ENCODE data around the gene WDR93.

WDR93 gene

GRCh38 chr15:89673165-89673512, 17.5 kb upstream of the WDR93 start:
- H3K9me3 ChIP-seq = no peaks in the 10 kb centered on the region
- H3K36me3 ChIP-seq = no peaks in the 10 kb centered on the region
- no peak overlapping the region for H3K27ac ChIP-seq
- no peaks in the 10 kb centered on the region for H3K27me3 ChIP-seq
- no peak for TF ChIP-seq CTCF (IDR thresholded peaks at IDR 0.05)
- no peak overlapping the region for H3K4me3 ChIP-seq (ENCODE audit: low read depth in 1 of 2, low read length in 1 of 2)
- H3K4me1 ChIP-seq (ENCODE audit: control insufficient read depth in 1 of 2, insufficient read depth in 1 of 2, low read depth in 1 of 2, low read length in 1 of 2) = no peaks in the 10 kb centered on the region

- Histone ChIP-seq H3K4me3 (ENCODE audit: low read depth in 1 of 2, low read length in 1 of 2) (no peak overlapping the region), H3K27me3 (no peaks in the 10 kb centered on the region), H3K36me3 (no peaks in the 10 kb centered on the region), H3K27ac (no peak overlapping the region), H3K4me1 (ENCODE audit: control insufficient read depth in 1 of 2, insufficient read depth in 1 of 2, low read depth in 1 of 2, low read length in 1 of 2) (no peaks in the 10 kb centered on the region), H3K9me3 (no peaks in the 10 kb centered on the region)
- no peak for TF ChIP-seq CTCF (IDR thresholded peaks at IDR 0.05)
Observed at GRCh38 chr15:89674526-89674925, 16.1 kb upstream of the WDR93 start.

- no peaks in the 10 kb centered on the region for H3K4me1 ChIP-seq (ENCODE audit: control insufficient read depth in 1 of 2, insufficient read depth in 1 of 2, low read depth in 1 of 2, low read length in 1 of 2)
- no peak overlapping the region for H3K27ac ChIP-seq
- no peaks in the 10 kb centered on the region for H3K27me3 ChIP-seq
- no peaks in the 10 kb centered on the region for H3K36me3 ChIP-seq
- no peak for TF ChIP-seq CTCF (IDR thresholded peaks at IDR 0.05)
- H3K9me3 ChIP-seq = no peaks in the 10 kb centered on the region
- no peak overlapping the region for H3K4me3 ChIP-seq (ENCODE audit: low read depth in 1 of 2, low read length in 1 of 2)
Observed at GRCh38 chr15:89675606-89676005, 15.0 kb upstream of the WDR93 start.

- Histone ChIP-seq H3K27ac (no peak overlapping the region), H3K9me3 (no peaks in the 10 kb centered on the region)
- TF ChIP-seq CTCF (IDR thresholded peaks at IDR 0.05) = no peak
Observed at GRCh38 chr15:89677381-89677780, 13.2 kb upstream of the WDR93 start.

GRCh38 chr15:89679212-89679611, 11.4 kb upstream of the WDR93 start, which contains the start of gene PLIN1:
Gene PLIN1, minus strand, starts transcription at chr15:89679367. Its CDS starts 1,878 bp downstream, at chr15:89677489.
- Histone ChIP-seq H3K27ac (no peak within 1 kb of the TSS), H3K36me3 (no peaks in the 10 kb centered on the region), H3K27me3 (no peaks in the 10 kb centered on the region), H3K4me3 (ENCODE audit: low read depth in 1 of 2, low read length in 1 of 2) (no peak within 1 kb of the TSS), H3K4me1 (ENCODE audit: control insufficient read depth in 1 of 2, insufficient read depth in 1 of 2, low read depth in 1 of 2, low read length in 1 of 2) (no peaks in the 10 kb centered on the region), H3K9me3 (no peaks in the 10 kb centered on the region)
- no peak for TF ChIP-seq CTCF (IDR thresholded peaks at IDR 0.05)

More at GRCh38 chr15:89677381-89677780, 13.2 kb upstream of the WDR93 start:
- Histone ChIP-seq H3K4me3 (ENCODE audit: low read depth in 1 of 2, low read length in 1 of 2) (no peak overlapping the region), H3K36me3 (no peaks in the 10 kb centered on the region), H3K27me3 (no peaks in the 10 kb centered on the region), H3K4me1 (ENCODE audit: control insufficient read depth in 1 of 2, insufficient read depth in 1 of 2, low read depth in 1 of 2, low read length in 1 of 2) (no peaks in the 10 kb centered on the region)

Measured in neutrophil (primary cell).